GM21381 (cell line): ENCODE measurements around the gene RABGEF1.
"Not testable (repeated sequence)": the region's sequence is repeated elsewhere in the genome, so short reads cannot be mapped to it uniquely, and the experiment has no call there.

Source experiments
- ATAC-seq: cut with Tn5 transposase; IDR thresholded peaks from one replicate; pipeline ENCODE4 v1.9.1; 2021; ENCODE audit warnings: mild to moderate bottlenecking, moderate library complexity; ENCODE audit not compliant: unreplicated experiment

RABGEF1 gene

GRCh38 chr7:66740302-66740979, at the start of gene RABGEF1:
TSS of gene RABGEF1 (plus strand) at chr7:66740733. CDS start at chr7:66771900, 31,167 bp downstream.
- ATAC-seq, result peak; percentile 81

GRCh38 chr7:66693331-66693730, 47.2 kb upstream of the RABGEF1 start:
- no peak for ATAC-seq

- no peak for ATAC-seq
These were observed 46.2 kb upstream of the RABGEF1 start for GRCh38 chr7:66694286-66694685.

GRCh38 chr7:66695417-66695816, 45.1 kb upstream of the RABGEF1 start:
- not testable (repeated sequence) for ATAC-seq

- not testable (repeated sequence) for ATAC-seq
These were observed 44.4 kb upstream of the RABGEF1 start for GRCh38 chr7:66696134-66696533.

GRCh38 chr7:66696774-66697191, 43.8 kb upstream of the RABGEF1 start:
- no peak for ATAC-seq

- no peak for ATAC-seq
These were observed 42.8 kb upstream of the RABGEF1 start for GRCh38 chr7:66697449-66698438.

- ATAC-seq, result no peak
These were observed 41.8 kb upstream of the RABGEF1 start for GRCh38 chr7:66698652-66699205.

- no peak for ATAC-seq
These were observed 40.5 kb upstream of the RABGEF1 start for GRCh38 chr7:66699998-66700397.

- no peak for ATAC-seq
These were observed 39.9 kb upstream of the RABGEF1 start for GRCh38 chr7:66700633-66701131.

GRCh38 chr7:66707825-66708224, 32.7 kb upstream of the RABGEF1 start:
- no peak for ATAC-seq

GRCh38 chr7:66710752-66711151, 29.8 kb upstream of the RABGEF1 start:
- ATAC-seq, result not testable (repeated sequence)

GRCh38 chr7:66713687-66714086, 26.8 kb upstream of the RABGEF1 start:
- ATAC-seq, result no peak

- ATAC-seq, result not testable (repeated sequence)
These were observed 23.9 kb upstream of the RABGEF1 start for GRCh38 chr7:66716634-66717033.

- ATAC-seq, result no peak
These were observed 20.0 kb upstream of the RABGEF1 start for GRCh38 chr7:66720561-66720960.

- ATAC-seq, result no peak
These were observed 14.7 kb upstream of the RABGEF1 start for GRCh38 chr7:66725843-66726242.

- ATAC-seq, result no peak
These were observed 13.5 kb upstream of the RABGEF1 start for GRCh38 chr7:66727058-66727457.

GRCh38 chr7:66728571-66728970, 12.0 kb upstream of the RABGEF1 start:
- no peak for ATAC-seq

GRCh38 chr7:66729274-66729673, 11.3 kb upstream of the RABGEF1 start:
- ATAC-seq, result no peak

- ATAC-seq, result no peak
These were observed 8.5 kb upstream of the RABGEF1 start for GRCh38 chr7:66731986-66732385.

GRCh38 chr7:66732439-66732838, 8.1 kb upstream of the RABGEF1 start:
- ATAC-seq, result no peak
